Neural cell (in vitro differentiated cells): ENCODE results near the gene AKAP6. TPM values are rescaled to one million over a fixed set of nuclear protein-coding genes. Genes with fewer than 3 reads are reported as not detected.

Experiments
- H2AFZ ChIP-seq: fragments of 200-600, 300-800 bp; sonication (generic), shearing (Covaris generic); 2 replicates; pipeline ENCODE4 v1.6.0; 2014; ENCODE audit warnings: low read depth, mild to moderate bottlenecking, antibody characterized with exemption, low read length, moderate library complexity
- H3F3A ChIP-seq: fragments of 200-600 bp; shearing (Covaris generic); 2 replicates; pipeline ENCODE4 v1.6.1; 2016; ENCODE audit warnings: mild to moderate bottlenecking, moderate library complexity, mixed read lengths, antibody characterized with exemption, low read length; ENCODE audit not compliant: insufficient read depth, poor library complexity, severe bottlenecking
- H3K27ac ChIP-seq: fragments of 200-600, 300-800 bp; sonication (generic), shearing (Covaris generic); 2 replicates; pipeline ENCODE4 v1.5.1; 2014; ENCODE audit warnings: mild to moderate bottlenecking, low read length, moderate library complexity
- H3K27me3 ChIP-seq: fragments of 300-800, 200-600 bp; sonication (generic), shearing (Covaris generic); 2 replicates; pipeline ENCODE4 v1.6.0; 2014; ENCODE audit warnings: mild to moderate bottlenecking, low read depth, low read length, moderate library complexity; ENCODE audit not compliant: insufficient read depth
- H3K36me3 ChIP-seq: fragments of 300-800, 200-600 bp; sonication (generic), shearing (Covaris generic); 2 replicates; pipeline ENCODE4 v1.5.1; 2014; ENCODE audit warnings: mild to moderate bottlenecking, antibody characterized with exemption, low read length, moderate library complexity; ENCODE audit not compliant: insufficient read depth
- H3K4me2 ChIP-seq: fragments of 300-800, 200-600 bp; sonication (generic), shearing (Covaris generic); 2 replicates; pipeline ENCODE4 v1.6.0; 2014; ENCODE audit warnings: mild to moderate bottlenecking, low read length
- H3K4me3 ChIP-seq: fragments of 300-800, 200-600 bp; sonication (generic), shearing (Covaris generic); 2 replicates; pipeline ENCODE4 v1.5.1; 2014; ENCODE audit warnings: mild to moderate bottlenecking, low read length, moderate library complexity
- H3K79me2 ChIP-seq: fragments of 200-600 bp; shearing (Covaris generic); replicated peaks from 2 replicates; pipeline ENCODE4 v1.6.0; 2014; ENCODE audit warnings: mild to moderate bottlenecking, low read length, moderate library complexity; ENCODE audit not compliant: insufficient read depth
- H3K9ac ChIP-seq: fragments of 300-800, 200-600 bp; sonication (generic), shearing (Covaris generic); 2 replicates; pipeline ENCODE4 v1.6.1; 2016; ENCODE audit warnings: mild to moderate bottlenecking, low read length, mixed read lengths
- H3K9me2 ChIP-seq: fragments of 200-600 bp; shearing (Covaris generic); 2 replicates; pipeline ENCODE4 v1.6.1; 2016; ENCODE audit warnings: mild to moderate bottlenecking, low read length, mixed read lengths; ENCODE audit not compliant: insufficient read depth
- H3K9me3 ChIP-seq: fragments of 200-600, 300-800 bp; sonication (generic), shearing (Covaris generic); 2 replicates; pipeline ENCODE4 v1.6.1; 2016; ENCODE audit warnings: mild to moderate bottlenecking, mixed run types, low read length, moderate library complexity, mixed read lengths
- H4K20me1 ChIP-seq: fragments of 200-600 bp; shearing (Covaris generic); 2 replicates; pipeline ENCODE4 v1.6.1; 2016; ENCODE audit warnings: mild to moderate bottlenecking, mixed run types; ENCODE audit not compliant: insufficient read depth
- EP300 ChIP-seq: fragments of 450-650 bp; conservative IDR thresholded peaks from 2 replicates; pipeline ENCODE4 v1.6.1; 2014; ENCODE audit warnings: antibody characterized with exemption, mild to moderate bottlenecking, moderate library complexity; ENCODE audit not compliant: poor library complexity, severe bottlenecking
- EZH2 ChIP-seq: fragments of 200-600, 300-800 bp; shearing (Covaris generic), sonication (generic); IDR thresholded peaks from 2 replicates; pipeline ENCODE4 v1.6.1; 2014; ENCODE audit warnings: antibody characterized with exemption, low read length, borderline replicate concordance, mild to moderate bottlenecking; ENCODE audit not compliant: insufficient read depth, poor library complexity, severe bottlenecking
- MXI1 ChIP-seq: fragments of 450-650 bp; conservative IDR thresholded peaks from 2 replicates; pipeline ENCODE4 v1.6.1; 2014; ENCODE audit warnings: antibody characterized with exemption, mild to moderate bottlenecking; ENCODE audit not compliant: poor library complexity, severe bottlenecking
- POLR2AphosphoS5 ChIP-seq: IDR thresholded peaks from 2 replicates; pipeline ENCODE4 v1.6.1; 2012
- RAD21 ChIP-seq: fragments of 450-650 bp; conservative IDR thresholded peaks from 2 replicates; pipeline ENCODE4 v1.6.1; 2014; ENCODE audit warnings: antibody characterized with exemption, mild to moderate bottlenecking, moderate library complexity
- REST ChIP-seq: IDR thresholded peaks from 2 replicates; pipeline ENCODE4 v1.6.1; 2012; ENCODE audit warnings: borderline replicate concordance
- SMC3 ChIP-seq: fragments of 450-650 bp; conservative IDR thresholded peaks from 2 replicates; pipeline ENCODE4 v1.6.1; 2014; ENCODE audit warnings: antibody characterized with exemption, mild to moderate bottlenecking, moderate library complexity; ENCODE audit not compliant: poor library complexity
- TAF1 ChIP-seq: IDR thresholded peaks from 2 replicates; pipeline ENCODE4 v1.6.1; 2012; ENCODE audit warnings: low read depth
- polyA plus RNA-seq: library from polyadenylated mRNA; depleted of rRNA; stranded (reverse); fragments of >200 nt; gene quantifications from 2 replicates; pipeline ENCODE4 v1.2.3, GENCODE V29; 2014
- TF ChIP-seq, protein P1 (sequence below): fragments of 450-650 bp; IDR thresholded peaks from 2 replicates; pipeline ENCODE4 v1.5.1; 2014; ENCODE audit warnings: antibody characterized with exemption, mild to moderate bottlenecking, moderate library complexity; ENCODE audit not compliant: poor library complexity, severe bottlenecking

AKAP6 gene
- polyA plus RNA-seq, 1 donor from 2014 or later: 15.8 TPM

DNA sequence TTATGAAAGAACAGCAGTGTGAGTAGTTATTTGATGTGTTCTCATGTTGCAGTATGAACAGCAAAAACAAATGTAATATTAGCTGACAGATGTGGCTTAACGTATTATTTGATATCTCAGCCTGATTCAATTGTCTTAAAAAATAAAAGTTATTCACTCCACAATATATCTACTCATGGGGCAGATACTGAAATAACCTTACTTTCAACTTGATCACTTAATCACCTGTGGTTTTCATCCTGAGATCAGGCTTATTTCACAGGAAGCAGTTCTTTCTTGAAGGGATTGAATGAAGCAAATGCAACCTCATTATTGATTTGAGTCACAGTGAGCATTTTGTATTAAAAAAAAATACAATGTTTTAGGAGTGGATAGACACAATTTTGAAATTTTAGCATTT lies 90.3 kb downstream of the AKAP6 start:
- H3K9ac ChIP-seq: no peak overlapping the region
- H3K4me3 ChIP-seq: no peak overlapping the region
- no peaks in the 10 kb centered on the region for H3F3A ChIP-seq

DNA sequence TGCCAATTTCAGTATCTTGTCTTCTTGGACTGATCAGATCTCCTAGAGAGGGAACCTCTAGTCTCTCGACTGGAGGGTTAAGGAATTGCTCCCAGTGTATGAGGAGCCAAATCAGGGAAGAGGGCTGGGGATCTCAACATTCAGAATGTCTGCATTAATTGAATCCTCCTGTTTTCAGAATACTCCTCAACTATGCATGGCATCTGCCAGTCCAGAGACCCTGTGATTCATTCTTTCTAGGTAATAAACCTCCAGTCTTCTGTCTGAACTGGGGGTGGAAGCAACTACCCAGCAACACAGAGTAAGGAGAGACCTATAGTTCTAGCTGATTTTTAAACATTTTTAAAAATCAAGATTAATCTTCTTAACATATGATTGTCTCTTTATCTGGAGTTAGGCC lies 92.7 kb downstream of the AKAP6 start:
- H3K27me3 ChIP-seq: no peaks in the 10 kb centered on the region
- no peak overlapping the region for H3K4me3 ChIP-seq
- no peaks in the 10 kb centered on the region for H3K9me2 ChIP-seq
- no peak overlapping the region for H3K9ac ChIP-seq
- H4K20me1 ChIP-seq: no peaks in the 10 kb centered on the region
- no peaks in the 10 kb centered on the region for H3K9me3 ChIP-seq
- no peak overlapping the region for H3K4me2 ChIP-seq
- H2AFZ ChIP-seq: no peak overlapping the region
- H3K79me2 ChIP-seq: peaks cover 11% of the 10 kb centered on the region
- H3F3A ChIP-seq: no peaks in the 10 kb centered on the region
- H3K36me3 ChIP-seq: no peaks in the 10 kb centered on the region
- no peak overlapping the region for H3K27ac ChIP-seq
- no peak for TF ChIP-seq POLR2AphosphoS5
- no peak for TF ChIP-seq EZH2
- TF ChIP-seq MXI1: no peak
- TF ChIP-seq SMC3: no peak
- TF ChIP-seq RAD21: no peak
- TF ChIP-seq, protein P1, sequence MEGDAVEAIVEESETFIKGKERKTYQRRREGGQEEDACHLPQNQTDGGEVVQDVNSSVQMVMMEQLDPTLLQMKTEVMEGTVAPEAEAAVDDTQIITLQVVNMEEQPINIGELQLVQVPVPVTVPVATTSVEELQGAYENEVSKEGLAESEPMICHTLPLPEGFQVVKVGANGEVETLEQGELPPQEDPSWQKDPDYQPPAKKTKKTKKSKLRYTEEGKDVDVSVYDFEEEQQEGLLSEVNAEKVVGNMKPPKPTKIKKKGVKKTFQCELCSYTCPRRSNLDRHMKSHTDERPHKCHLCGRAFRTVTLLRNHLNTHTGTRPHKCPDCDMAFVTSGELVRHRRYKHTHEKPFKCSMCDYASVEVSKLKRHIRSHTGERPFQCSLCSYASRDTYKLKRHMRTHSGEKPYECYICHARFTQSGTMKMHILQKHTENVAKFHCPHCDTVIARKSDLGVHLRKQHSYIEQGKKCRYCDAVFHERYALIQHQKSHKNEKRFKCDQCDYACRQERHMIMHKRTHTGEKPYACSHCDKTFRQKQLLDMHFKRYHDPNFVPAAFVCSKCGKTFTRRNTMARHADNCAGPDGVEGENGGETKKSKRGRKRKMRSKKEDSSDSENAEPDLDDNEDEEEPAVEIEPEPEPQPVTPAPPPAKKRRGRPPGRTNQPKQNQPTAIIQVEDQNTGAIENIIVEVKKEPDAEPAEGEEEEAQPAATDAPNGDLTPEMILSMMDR: no peak
- no peak for TF ChIP-seq REST
- no peak for TF ChIP-seq TAF1

More for the DNA sequence above, 90.3 kb downstream of the AKAP6 start:
- TF ChIP-seq EP300: no peak
- TF ChIP-seq SMC3: no peak
- TF ChIP-seq TAF1: no peak
- no peak for TF ChIP-seq RAD21
- TF ChIP-seq, protein P1: no peak
- no peak for TF ChIP-seq EZH2
- TF ChIP-seq REST: no peak
- no peak for TF ChIP-seq POLR2AphosphoS5
- TF ChIP-seq MXI1: no peak
- Histone ChIP-seq H2AFZ (no peak overlapping the region), H3K4me2 (no peak overlapping the region), H3K9me3 (no peaks in the 10 kb centered on the region), H3K79me2 (peaks cover 11% of the 10 kb centered on the region), H3K36me3 (no peaks in the 10 kb centered on the region), H3K27me3 (no peaks in the 10 kb centered on the region), H4K20me1 (no peaks in the 10 kb centered on the region), H3K27ac (no peak overlapping the region), H3K9me2 (no peaks in the 10 kb centered on the region)
